HepG2 (cell line): Measurements from ENCODE around the gene TBC1D22A. TPM values are rescaled to one million over a fixed set of nuclear protein-coding genes. Genes with fewer than 3 reads are reported as not detected.
"Not testable (repeated sequence)": the region's sequence is repeated elsewhere in the genome, so short reads cannot be mapped to it uniquely, and the experiment has no call there.

Source experiments
- ATAC-seq: fragments of 200-7000 bp; cut with Tn5 transposase; 3 replicates; pipeline ENCODE4 v1.9.1; 2020; ENCODE audit warnings: mild to moderate bottlenecking, moderate library complexity
- BruUV-seq: library from RNA; stranded (reverse); fragments of 400-500 nt; replicated peaks from 2 replicates; lab custom pipeline; 2021; lab: Mats Ljungman, UMichigan
- CTCF ChIA-PET: fragments of 300-600 bp; formaldehyde crosslinking; extraction: SDS; loops from one replicate; lab custom pipeline; 2021; ENCODE audit warnings: low total read pairs, inconsistent platforms, low intra/inter-chr PET ratio; lab: Yijun Ruan, JAX
- POLR2A ChIA-PET: fragments of 350-600 bp; sonication (Branson Sonifier 250); formaldehyde crosslinking; loops from one replicate; lab custom pipeline; 2020; ENCODE audit warnings: antibody characterized with exemption, inconsistent platforms; lab: Yijun Ruan, JAX
- DNase-seq: peaks from one replicate; pipeline ENCODE4 v3.0.0-alpha.2; 2015; ENCODE audit warnings: low spot score
- FAIRE-seq: peaks from 3 replicates; lab custom pipeline; 2011; peaks lifted over from hg19 to GRCh38; lab: Jason Lieb, UNC
- H2AFZ ChIP-seq: one replicate; pipeline ENCODE4 v1.6.1; 2011; ENCODE audit warnings: low read length, inconsistent platforms
- H3K27ac ChIP-seq: fragments of 300-600 bp; 3 replicates; pipeline ENCODE4 v1.8.0; 2011; ENCODE audit warnings: mixed run types, mild to moderate bottlenecking, mixed read lengths, low read length, inconsistent platforms; ENCODE audit not compliant: insufficient read depth; ENCODE audit errors: extremely low read length
- H3K27me3 ChIP-seq, 2 experiments: fragments of 200-600 bp in 1 of 2; 2 replicates in 1 of 2; 3 replicates in 1 of 2; pipeline versions ENCODE4 v1.6.0 to v1.8.0; 2011; ENCODE audit warnings: low read length in 2 of 2, mild to moderate bottlenecking in 2 of 2, moderate library complexity in 2 of 2, inconsistent platforms in 1 of 2; ENCODE audit not compliant: insufficient read depth in 2 of 2, control insufficient read depth in 1 of 2
- H3K36me3 ChIP-seq, 2 experiments: fragments of 200-600 bp in 1 of 2; replicated peaks in 1 of 2; 2 replicates in 1 of 2; 3 replicates in 1 of 2; pipeline versions ENCODE4 v1.5.1 to v1.8.0; 2011; ENCODE audit warnings: low read length in 2 of 2, inconsistent platforms in 1 of 2; ENCODE audit not compliant: insufficient read depth in 2 of 2, control insufficient read depth in 1 of 2
- H3K4me1 ChIP-seq: 2 replicates; pipeline ENCODE4 v1.5.1; 2012; ENCODE audit warnings: low read length, inconsistent platforms; ENCODE audit not compliant: insufficient read depth
- H3K4me2 ChIP-seq: 2 replicates; pipeline ENCODE4 v1.6.0; 2011; ENCODE audit warnings: low read depth, low read length, inconsistent platforms
- H3K4me3 ChIP-seq, 3 experiments: fragments of 200-600 bp in 1 of 3; sonication (generic), shearing (Covaris generic) in 1 of 3; replicated peaks in 1 of 3; 2 replicates each; pipeline ENCODE4 v1.5.1; 2011 to 2016; ENCODE audit warnings: low read length in 3 of 3, inconsistent platforms in 2 of 3, low read depth in 2 of 3, mild to moderate bottlenecking in 2 of 3, control low read depth in 1 of 3, mixed read lengths in 1 of 3; ENCODE audit not compliant: insufficient read depth in 1 of 3
- H3K79me2 ChIP-seq: one replicate; pipeline ENCODE4 v1.6.1; 2011; ENCODE audit warnings: low read length, inconsistent platforms; ENCODE audit not compliant: insufficient read depth
- H3K9ac ChIP-seq: 2 replicates; pipeline ENCODE4 v1.6.0; 2011; ENCODE audit warnings: mild to moderate bottlenecking, low read depth, low read length, inconsistent platforms; ENCODE audit not compliant: insufficient read depth
- H3K9me3 ChIP-seq: 2 replicates; pipeline ENCODE4 v1.5.1; 2012; ENCODE audit warnings: mild to moderate bottlenecking, low read length
- H4K20me1 ChIP-seq: 2 replicates; pipeline ENCODE4 v1.6.0; 2011; ENCODE audit warnings: inconsistent platforms, mild to moderate bottlenecking, low read length, moderate library complexity; ENCODE audit not compliant: insufficient read depth
- ARNT ChIP-seq: fragments of 450-650 bp; IDR thresholded peaks from 2 replicates; pipeline ENCODE4 v1.6.1; 2017
- ERF ChIP-seq: IDR thresholded peaks from 2 replicates; pipeline ENCODE4 v1.6.1; 2018; ENCODE audit warnings: missing biosample characterization, missing genetic modification reagents
- HHEX ChIP-seq: IDR thresholded peaks from 2 replicates; pipeline ENCODE4 v1.6.1; 2016; ENCODE audit warnings: control low read depth
- MAF1 ChIP-seq: sonication (generic); formaldehyde crosslinking; IDR thresholded peaks from 2 replicates; pipeline ENCODE4 v1.5.0; 2020; ENCODE audit warnings: missing genetic modification reagents, borderline replicate concordance
- MAFK ChIP-seq, 2 experiments: IDR thresholded peaks in 1 of 2; conservative IDR thresholded peaks in 1 of 2; 2 replicates each; pipeline ENCODE4 v1.6.1; 2011; ENCODE audit warnings: improper control_type of control experiment in 2 of 2, low read length in 2 of 2
- MNT ChIP-seq: fragments of 450-650 bp; IDR thresholded peaks from 2 replicates; pipeline ENCODE4 v1.6.1; 2016
- SMAD1 ChIP-seq: sonication (generic); formaldehyde crosslinking; IDR thresholded peaks from 2 replicates; pipeline ENCODE4 v1.4.0; 2020; ENCODE audit warnings: missing genetic modification reagents, low read depth, mild to moderate bottlenecking, borderline replicate concordance
- TCF7 ChIP-seq: sonication (generic); IDR thresholded peaks from 2 replicates; pipeline ENCODE4 v1.6.1; 2016; ENCODE audit warnings: antibody characterized with exemption, low read depth
- TERF1 ChIP-seq: sonication (generic); formaldehyde crosslinking; IDR thresholded peaks from 2 replicates; pipeline ENCODE4 v1.8.0; 2022; ENCODE audit warnings: mild to moderate bottlenecking, missing genetic modification reagents, moderate library complexity
- XRCC5 ChIP-seq: fragments of 200-400 bp; formaldehyde crosslinking; optimal IDR thresholded peaks from 2 replicates; pipeline ENCODE3; 2017; ENCODE audit warnings: mild to moderate bottlenecking, low read length
- ZFAT ChIP-seq: sonication (generic); formaldehyde crosslinking; conservative IDR thresholded peaks from 2 replicates; pipeline ENCODE4 v1.8.1; 2023; ENCODE audit warnings: missing genetic modification reagents, inconsistent platforms
- WGBS: methylation state at CpG from one replicate; pipeline ENCODE4 v1.1.6; 2017; ENCODE audit warnings: low lambda C conversion rate; 5-methylcytosine and 5-hydroxymethylcytosine counted together
- in situ Hi-C: cut with HindIII; loops from 2 replicates; pipeline ENCODE4 v1.10.0; 2017; ENCODE audit warnings: low pct_unique_long_range_greater_than_20kb; ENCODE audit not compliant: extremely low pct_ligation_motif_present
- intact Hi-C: fragments of 100-400 bp; cut with micrococcal nuclease; formaldehyde crosslinking; loops from one replicate; pipeline ENCODE4 v1.10.0; 2022; ENCODE audit not compliant: unreplicated experiment
- polyA plus RNA-seq, 8 experiments: library from polyadenylated mRNA; depleted of rRNA in 3 of 8; stranded (reverse) in 7 of 8; unstranded in 1 of 8; fragments of >200 nt; fragmentation: Illumina TruSeq in 4 of 8; extraction: Trizol in 4 of 8; gene quantifications; 2 replicates each; pipeline versions ENCODE4 v1.2.1 to v1.2.3, GENCODE V29; 2011 to 2016; ENCODE audit warnings: low read depth in 4 of 8, missing spikeins in 1 of 8, mixed read lengths in 1 of 8; ENCODE audit not compliant: insufficient read depth in 1 of 8
- total RNA-seq, 5 experiments: library from RNA; depleted of rRNA; stranded (reverse); fragments of >200 nt; fragmentation: Illumina TruSeq; extraction: Trizol; gene quantifications; 2 replicates each; pipeline ENCODE4 v1.2.3, GENCODE V29; 2016; ENCODE audit warnings: low read depth in 1 of 5

TBC1D22A gene
- total and polyA plus RNA-seq, 2 of the 13 experiments (the other 11 are each of a cell fraction or from before 2014, with no cell fraction given), result 17.3 to 18.0 TPM

- POLR2A ChIA-PET, result interaction anchor here (1.7 to 2.5 kb wide), 3 partner anchors 22 to 30 kb away, joined by 6 to 10 read pairs (median 6); partner anchors contain the start of gene TBC1D22A
- intact Hi-C loops, result loop anchor here (10.0 kb wide), 1 partner anchor 158 kb away; no protein-coding TSS in a partner anchor
These were observed 29.9 kb upstream of the TBC1D22A start for GRCh38 chr22:46732513-46732912.

GRCh38 chr22:46734213-46734722 is 28.2 kb upstream of the TBC1D22A start:
- H3K9ac ChIP-seq, FAIRE-seq, CTCF ChIA-PET, H3K4me3 ChIP-seq, POLR2A ChIA-PET, H3K27me3 ChIP-seq, H3K9me3 ChIP-seq, ATAC-seq, DNase-seq, H3K27ac ChIP-seq, in situ Hi-C loops, H3K4me2 ChIP-seq, H3K36me3 ChIP-seq, H2AFZ ChIP-seq: not testable (repeated sequence)
- TF ChIP-seq MAFK (conservative IDR thresholded peaks at IDR 0.05 in 1 of 2, IDR thresholded peaks at IDR 0.05 in 1 of 2; ENCODE audit: low read length in 2 of 2), result 0 out of 4 replicates have a peak, but pooled peaks of 1 of the 2 experiments have one; percentile 14
- peak; percentile 63 for TF ChIP-seq MNT
- BruUV-seq, result TSS peak; percentile 38
- intact Hi-C loops, result loop anchor here (10.0 kb wide), 1 partner anchor 159 kb away; no protein-coding TSS in a partner anchor
- H3K79me2 ChIP-seq, result peaks cover 61% of the 10 kb centered on the region
- H4K20me1 ChIP-seq, result peaks cover 18% of the 10 kb centered on the region
- WGBS, result 85% methylated on average over 12 of the region's 12 CpGs
- H3K4me1 ChIP-seq, result peaks cover 69% of the 10 kb centered on the region

More at GRCh38 chr22:46732513-46732912, 29.9 kb upstream of the TBC1D22A start:
- no peak for TF ChIP-seq ZFAT
- no peak for TF ChIP-seq ARNT
- TF ChIP-seq HHEX (CRISPR knock-in tag), result no peak
- no peak for TF ChIP-seq MAF1 (CRISPR knock-in tag)
- TF ChIP-seq TERF1, result no peak
- no peak for TF ChIP-seq TCF7
- TF ChIP-seq XRCC5, result no peak
- no peak for TF ChIP-seq SMAD1 (CRISPR knock-in tag)
- no peak for TF ChIP-seq ERF (CRISPR knock-in tag)
- Histone ChIP-seq H3K4me1 (peaks cover 63% of the 10 kb centered on the region), H3K27ac (peak overlapping the region; percentile 82), H3K79me2 (peaks cover 69% of the 10 kb centered on the region), H2AFZ (no peak overlapping the region), H4K20me1 (peaks cover 18% of the 10 kb centered on the region), H3K4me3 (peak overlapping the region in 1 of 3 experiments; percentile 57; a peak in 2 of 6 replicates), H3K9ac (0 out of 2 replicates have a peak overlapping the region, but pooled peaks have one; percentile 15), H3K27me3 (no peaks in the 10 kb centered on the region; a peak in 1 of 5 replicates), H3K9me3 (no peaks in the 10 kb centered on the region), H3K36me3 (peaks cover 1 to 5% of the 10 kb centered on the region in 2 experiments; a peak in 3 of 5 replicates), H3K4me2 (peak overlapping the region; percentile 71)
- WGBS, result 90% methylated on average over 7 of the region's 7 CpGs
- CTCF ChIA-PET, result no interaction called here
- DNase-seq, result no peak
- BruUV-seq, result no TSS peak
- in situ Hi-C loops, result no loop called here
- FAIRE-seq, result no peak
- ATAC-seq, result no peak
